CD4-positive, alpha-beta T cell treated with Interferon alpha-2 for 1 hour (primary cell): ENCODE data around the gene ZCCHC3.
A peak's percentile ranks its signal among the peaks of the same experiment; 100 is the strongest.

ENCODE experiments used
- DNase-seq, 2 donors: peaks; one replicate each; pipeline ENCODE4 v3.0.0-alpha.2; 2020 to 2022

The ZCCHC3 gene

DNA sequence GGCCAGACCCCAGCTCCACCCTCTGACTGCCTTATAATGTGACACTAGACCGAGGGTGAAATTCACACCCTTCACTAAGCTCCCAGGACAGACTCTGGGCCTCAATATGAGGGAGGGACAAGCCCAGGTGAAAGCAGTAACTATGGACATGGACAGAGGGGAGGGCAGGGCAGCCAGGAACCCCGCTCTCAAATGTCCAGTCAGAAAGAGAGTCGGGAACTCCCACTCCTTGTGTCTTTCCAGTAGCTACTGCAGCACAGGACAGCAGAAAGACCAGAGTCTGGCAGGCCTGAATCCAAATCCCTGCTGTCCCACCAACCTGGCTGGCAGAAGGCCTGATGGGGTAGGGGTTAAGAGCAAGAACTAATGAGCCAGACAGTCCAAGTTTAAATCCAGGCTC lies 13.2 kb upstream of the ZCCHC3 start:
- DNase-seq, result no peak

DNA sequence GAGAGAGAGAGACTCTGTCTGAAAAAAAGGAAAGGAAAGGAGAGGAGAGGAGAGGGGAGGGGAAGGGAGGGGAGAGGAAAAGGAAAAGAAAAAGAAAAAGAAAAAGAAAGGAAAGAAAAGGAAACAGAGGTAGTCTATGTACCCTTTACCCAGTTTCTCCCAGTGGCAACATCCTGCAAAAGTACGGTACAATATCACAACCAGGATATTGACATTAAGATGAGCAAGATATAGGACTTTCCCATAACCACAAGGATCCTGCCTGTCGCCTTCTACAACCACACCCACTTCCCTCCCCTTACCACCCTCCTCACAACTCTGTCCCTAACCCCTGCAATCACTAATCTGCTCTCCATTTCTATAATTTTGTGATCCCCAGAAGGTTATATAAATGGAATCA lies 10.9 kb upstream of the ZCCHC3 start:
- no peak for DNase-seq

DNA sequence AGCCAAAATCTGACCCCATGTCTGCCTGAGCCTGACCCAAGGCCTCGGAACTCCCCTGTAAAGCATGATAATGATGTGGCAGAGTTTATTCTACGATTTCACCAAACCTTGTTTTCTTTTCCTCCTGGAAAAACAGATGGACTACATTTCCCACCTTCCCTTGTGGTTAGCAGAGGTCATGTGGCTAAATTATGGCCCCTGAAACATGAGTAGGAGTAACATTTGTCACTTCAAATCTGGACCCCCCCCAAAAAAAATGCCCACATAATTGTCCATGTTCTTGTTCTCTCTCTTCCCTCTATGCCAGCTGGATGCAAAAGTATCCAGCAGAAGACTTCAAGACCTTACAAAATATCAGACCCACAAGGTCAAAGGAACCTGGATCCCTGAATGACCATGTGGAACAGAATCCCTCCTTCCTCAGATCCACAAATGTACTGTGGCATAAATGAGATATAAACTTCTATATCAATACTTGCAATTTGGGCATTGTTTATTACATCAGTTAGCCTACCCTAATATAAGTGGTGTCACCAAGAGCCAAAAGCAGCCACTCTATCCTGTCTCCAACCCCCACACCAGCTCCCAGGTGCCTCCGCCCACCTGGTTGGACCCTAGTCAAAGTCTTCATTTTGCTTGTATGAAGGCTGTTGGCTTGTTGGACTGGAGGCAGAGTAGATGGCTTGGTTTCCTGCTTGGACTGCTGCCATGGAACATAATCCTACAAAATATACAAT lies 8.2 kb upstream of the ZCCHC3 start:
- no peak for DNase-seq

DNA sequence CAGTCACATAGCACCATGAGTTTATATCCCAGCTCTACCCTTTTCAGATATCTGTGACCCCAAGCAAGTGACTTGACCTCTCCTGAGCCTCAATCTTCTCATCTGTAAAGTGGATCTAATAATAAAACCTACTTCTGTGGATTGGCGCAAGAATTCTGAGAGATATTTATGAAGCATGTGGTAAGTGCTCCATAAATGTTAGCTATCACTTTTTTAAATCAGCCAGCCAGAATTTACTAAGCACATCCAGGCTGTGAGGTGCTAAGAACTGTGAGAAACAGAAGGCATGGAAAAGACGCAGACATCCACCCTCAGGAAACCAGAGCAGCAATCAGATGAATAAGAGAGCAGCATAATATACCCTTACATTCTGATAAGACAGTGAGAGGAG lies 7.7 kb upstream of the ZCCHC3 start:
- DNase-seq, result no peak

DNA sequence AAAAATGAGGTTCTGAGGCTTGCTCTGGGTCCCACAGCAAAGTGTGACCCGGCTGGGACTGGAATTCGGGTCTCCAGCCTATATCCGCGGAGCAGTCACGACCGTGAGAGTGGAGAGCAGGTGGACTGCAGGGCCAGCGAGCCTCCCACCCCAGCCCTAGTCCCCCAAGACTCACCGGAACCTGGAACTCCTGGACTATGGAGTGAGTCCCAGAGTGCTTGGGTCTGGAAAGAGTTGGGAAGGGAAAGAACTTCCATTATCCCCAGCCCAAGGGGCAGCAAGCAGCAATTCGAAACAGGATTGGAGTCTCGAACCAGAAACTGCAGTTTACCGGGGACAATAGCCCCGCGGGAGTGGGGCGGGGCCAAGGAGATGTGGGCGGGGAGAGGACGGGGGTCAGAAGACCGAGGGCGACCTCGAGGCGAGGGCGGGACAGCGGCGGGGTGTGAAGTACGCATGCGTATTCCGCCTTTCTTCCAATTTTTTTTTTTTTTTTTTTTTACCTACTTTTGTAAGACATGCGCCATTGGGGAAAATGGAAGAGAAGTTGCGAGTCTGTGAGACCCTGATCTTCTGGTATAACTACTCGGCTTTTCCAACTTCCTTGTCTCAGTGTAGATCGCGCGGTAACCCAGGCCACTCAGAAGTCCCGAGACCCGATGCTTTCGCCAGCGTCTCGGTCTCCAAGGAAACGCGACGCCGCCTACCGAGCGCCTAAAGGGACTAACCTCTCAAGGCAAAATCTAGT lies 7.1 kb upstream of the ZCCHC3 start, which contains the start of gene C20orf96:
Gene C20orf96, minus strand, starts transcription at position 667 of the 748 bp plus-strand sequence. Its CDS starts 140 bp downstream, at position 527.
- DNase-seq, result peak; percentile 89 to 90

DNA sequence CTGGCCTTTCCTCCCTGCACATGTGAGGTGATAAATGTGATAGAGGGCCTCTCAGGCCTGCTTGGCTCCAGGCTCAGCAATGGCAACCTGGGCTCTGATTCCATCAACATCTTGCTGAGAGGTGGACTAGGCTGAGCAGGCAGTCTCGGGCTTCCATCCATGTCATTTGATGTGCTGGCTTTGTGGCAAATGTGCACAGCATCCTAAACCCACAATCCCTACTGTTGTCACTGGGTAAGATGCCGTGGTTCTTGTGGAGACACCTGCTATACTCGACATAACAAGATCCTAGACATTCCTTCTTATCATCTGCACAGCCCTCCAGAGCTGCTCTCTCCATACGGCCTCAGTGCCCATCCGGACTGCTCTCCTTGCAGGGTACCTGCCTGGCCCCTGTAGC lies 2.8 kb upstream of the ZCCHC3 start:
- no peak for DNase-seq

DNA sequence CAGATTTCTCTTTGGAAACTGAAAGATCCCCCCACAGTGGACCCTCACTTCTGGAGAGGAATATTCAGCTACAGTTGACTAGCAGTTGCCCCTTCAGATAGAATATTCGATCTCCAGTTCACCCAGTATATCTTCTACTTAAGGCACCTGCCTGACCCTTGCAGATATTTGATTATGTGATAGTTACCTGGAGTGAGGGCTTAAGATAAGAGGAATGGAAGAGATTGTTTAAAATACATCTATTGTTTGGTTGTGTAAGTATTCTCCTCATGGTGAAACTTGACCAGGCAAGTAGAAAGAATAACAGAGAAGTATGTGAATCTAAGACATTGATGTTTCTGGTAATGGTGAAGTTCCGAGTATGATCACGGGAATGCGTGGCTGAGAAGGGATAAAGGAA lies 1.6 kb upstream of the ZCCHC3 start:
- DNase-seq, result no peak

DNA sequence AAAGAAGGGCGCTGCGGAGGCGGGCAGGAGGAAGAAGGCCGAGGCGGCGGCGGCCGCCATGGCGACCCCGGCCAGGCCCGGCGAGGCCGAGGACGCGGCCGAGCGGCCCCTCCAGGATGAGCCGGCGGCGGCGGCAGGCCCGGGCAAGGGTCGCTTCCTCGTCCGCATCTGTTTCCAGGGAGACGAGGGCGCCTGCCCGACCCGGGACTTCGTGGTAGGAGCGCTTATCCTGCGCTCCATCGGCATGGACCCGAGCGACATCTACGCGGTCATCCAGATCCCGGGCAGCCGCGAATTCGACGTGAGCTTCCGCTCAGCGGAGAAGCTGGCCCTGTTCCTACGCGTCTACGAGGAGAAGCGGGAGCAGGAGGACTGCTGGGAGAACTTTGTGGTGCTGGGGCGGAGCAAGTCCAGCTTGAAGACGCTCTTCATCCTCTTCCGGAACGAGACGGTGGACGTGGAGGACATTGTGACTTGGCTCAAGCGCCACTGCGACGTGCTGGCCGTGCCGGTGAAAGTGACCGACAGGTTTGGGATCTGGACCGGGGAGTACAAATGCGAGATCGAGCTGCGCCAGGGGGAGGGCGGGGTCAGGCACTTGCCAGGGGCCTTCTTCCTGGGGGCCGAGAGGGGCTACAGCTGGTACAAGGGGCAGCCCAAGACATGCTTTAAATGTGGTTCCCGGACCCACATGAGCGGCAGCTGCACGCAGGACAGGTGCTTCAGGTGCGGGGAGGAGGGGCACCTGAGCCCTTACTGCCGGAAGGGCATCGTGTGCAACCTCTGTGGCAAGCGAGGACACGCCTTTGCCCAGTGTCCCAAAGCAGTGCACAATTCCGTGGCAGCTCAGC lies 780 bp downstream of the ZCCHC3 start:
- DNase-seq, result peak; percentile 31 to 58

DNA sequence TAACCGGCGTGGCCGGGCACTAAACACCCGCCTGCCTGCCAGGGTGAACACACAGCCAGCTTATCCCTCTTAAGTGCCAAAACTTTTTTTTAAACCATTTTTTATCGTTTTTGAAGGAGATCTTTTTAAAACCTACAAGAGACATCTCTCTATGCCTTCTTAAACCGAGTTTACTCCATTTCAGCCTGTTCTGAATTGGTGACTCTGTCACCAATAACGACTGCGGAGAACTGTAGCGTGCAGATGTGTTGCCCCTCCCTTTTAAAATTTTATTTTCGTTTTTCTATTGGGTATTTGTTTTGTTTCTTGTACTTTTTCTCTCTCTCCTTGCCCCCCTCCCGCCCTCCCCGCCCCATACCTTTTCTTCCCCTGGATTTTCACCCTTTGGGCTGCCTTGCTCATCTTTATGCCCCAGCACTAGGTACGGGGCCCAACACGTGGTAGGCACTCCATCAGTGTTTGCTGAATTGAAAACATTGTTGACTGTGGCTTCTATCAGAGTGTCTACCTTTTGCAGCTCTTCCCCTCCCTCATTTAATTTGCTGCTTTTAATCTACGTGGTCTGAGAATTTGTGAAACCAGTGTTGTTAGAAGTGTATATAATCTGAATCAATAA lies 1.5 kb downstream of the ZCCHC3 start:
- no peak for DNase-seq

DNA sequence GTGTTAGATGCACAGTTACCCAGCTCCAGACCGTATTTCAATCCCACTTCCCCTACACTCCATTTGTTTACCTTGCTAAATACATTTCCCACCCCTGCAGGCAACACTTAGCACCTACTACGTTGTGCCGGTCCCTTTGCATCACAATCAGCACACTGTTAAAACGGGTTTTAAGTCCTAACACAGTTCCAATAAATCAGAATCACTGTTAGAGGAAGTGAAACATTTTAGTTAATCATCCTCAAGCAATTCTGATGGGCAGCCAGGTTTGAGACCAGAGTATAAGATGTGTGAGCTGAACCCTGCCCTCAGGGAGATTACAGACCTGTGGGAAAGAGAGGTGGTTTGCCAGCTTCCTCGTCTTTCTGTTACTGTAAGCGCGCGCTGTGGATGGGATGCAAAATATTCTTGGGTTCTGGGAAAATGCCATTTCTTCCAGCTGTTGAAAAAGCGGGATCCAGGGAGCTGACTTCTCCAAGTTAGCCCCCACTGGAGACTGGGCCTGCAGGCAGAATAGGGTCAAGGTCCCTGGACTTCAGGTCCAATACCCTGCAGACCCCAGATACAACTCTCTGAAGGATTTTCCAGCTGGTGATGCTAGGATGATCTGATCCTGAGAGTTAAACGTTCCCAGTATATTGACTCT lies 3.1 kb downstream of the ZCCHC3 start:
- DNase-seq, result no peak

DNA sequence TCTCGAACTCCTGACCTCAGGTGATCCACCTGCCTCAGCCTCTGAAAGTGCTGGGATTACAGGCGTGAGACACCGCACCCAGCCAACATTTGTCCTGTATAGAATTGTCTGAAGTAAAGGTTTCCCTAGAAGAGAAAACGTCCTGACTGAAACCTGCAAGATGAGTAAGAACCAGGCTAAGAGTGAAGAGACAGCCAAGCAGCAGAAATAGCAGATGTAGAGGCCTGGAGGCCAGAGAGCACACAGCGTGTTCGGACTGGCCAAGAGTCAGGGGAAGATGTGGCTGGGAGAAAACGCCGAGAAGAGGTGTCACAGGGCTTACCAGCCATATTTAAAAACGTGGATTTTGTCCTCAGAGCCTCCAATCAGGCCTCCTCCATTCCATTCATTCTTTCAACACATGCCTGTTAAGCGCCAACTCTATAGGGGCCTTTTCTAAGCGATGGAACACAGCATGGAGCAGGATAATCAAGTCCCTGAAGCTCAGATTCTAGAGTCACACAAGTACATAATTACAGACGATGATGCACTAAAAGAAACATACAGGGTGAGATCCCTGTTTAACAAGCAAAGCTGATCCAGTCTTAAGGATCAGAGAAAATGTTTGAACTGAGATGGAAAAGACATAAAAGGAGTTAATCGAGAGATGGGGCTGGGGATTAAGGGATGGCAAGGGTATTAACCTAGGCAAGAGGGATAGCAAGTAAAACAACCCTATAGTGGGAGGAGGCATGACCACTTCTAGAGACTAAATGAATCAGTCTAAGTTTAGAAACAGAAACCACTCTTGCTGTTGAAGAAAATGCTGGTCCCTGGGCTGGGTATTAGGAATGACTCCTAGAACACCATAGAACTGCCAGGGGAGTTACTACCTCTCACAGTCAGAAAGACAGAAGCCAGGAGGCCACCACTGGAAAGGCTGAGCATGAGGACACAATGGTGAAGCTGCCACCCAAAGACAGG lies 4.8 kb downstream of the ZCCHC3 start:
- no peak for DNase-seq

DNA sequence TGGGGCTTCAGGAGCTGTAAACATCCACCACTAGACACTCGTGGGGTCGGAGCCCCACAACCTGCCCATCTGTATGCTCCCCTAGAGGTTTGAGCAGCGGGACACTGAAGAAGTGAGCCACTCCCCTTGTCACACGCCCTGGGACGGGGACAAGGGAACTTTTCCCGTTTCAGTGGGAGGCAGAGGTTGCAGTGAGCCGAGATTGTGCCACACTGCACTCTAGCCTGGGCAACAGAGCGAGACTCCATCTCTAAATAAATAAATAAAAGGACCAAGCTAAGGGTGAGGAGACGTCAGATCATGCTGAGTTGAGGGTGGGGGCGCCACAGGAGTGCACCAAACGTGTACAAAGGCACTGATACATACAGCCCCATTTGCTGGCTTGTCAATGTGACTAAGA lies 8.4 kb downstream of the ZCCHC3 start:
- DNase-seq, result no peak

DNA sequence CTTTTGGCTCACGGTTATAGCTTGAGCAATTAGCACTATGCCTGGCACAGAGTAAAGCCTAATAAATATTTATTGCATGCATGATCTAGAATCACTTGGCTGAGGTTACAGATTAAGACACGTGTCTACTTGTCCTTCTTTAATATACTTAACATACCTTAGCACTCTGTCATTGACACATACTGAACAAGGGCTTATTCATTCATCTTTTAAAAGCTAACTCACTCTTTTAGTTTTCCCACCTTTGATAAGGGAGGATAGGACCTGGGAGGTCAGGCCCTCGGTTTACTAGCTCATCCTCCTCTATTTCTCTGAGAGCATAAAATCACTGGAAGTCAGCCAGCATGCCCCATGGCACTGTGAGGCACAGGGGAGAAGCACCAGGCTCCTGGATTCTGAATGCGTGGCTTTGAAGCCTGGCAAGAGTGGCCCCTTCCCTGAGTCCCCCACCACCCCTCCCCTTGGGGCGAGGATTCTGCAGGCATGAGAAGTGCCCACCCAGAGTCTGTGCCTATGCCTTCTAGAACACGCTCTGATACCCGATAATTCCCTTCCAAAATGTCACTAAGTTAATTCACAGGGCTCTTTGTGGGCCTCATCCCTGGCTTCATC lies 11.2 kb downstream of the ZCCHC3 start:
- DNase-seq, result no peak

DNA sequence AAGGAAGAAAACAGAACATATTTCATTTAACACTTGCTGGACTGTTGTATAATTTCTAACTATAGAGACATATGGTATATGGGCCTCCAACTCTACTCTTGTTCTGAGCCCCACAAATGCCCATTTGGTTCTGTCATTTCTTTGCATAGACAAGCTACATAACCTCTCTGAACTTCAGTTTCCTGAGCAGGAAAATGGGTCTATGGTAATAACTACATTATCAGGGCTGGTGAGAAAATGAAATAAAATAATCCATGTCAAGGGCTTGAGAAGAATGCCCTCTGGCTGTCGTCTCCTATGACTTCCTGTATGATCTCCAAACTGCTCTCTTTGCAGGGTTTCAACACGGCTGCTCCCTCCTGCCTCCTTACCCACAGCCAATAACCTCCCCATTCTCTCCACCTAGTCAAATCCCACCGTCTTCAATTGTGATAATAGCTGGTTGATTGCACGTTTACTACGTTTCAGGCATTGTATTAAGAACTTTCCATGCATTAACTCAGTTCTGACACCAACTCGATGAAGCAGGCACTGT lies 12.0 kb downstream of the ZCCHC3 start:
- no peak for DNase-seq

DNA sequence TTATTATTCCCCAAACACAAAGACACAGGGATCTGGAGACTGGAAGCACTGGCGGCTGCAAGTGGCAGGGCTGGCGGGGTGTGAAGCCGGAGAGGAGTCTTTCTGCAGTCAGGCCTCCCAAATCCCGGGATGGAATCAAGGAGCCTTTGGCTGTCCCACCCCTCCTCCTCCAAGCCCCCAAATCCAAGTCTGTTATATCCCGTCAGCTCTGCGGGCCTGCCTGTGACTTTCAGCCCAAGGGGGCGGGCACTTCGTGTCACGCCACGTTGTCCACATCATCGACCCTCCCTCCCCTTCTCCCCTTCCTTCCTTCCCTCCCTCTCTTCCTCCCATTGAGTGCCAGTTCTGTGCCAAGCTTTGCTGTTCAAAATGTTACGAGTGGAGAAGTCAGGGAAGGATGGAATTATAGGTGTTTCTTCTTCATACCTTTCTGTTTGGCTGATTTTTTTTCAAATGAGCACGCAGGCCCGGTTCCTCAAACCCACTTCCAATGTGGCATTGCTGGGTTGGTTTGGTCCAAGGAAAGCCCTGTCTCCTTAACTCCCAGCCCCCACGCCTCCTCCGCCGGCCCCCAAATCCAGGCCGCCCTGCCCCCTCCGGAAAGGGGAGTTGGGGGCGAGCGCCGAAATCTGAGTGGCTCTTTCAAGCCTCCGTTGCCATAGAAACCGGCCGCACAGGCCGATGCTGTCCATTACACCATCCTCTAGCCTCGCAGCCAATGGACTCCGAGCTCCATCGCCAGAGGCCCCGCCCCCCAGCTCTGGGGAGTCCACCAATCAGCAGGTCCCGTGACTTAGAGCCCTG lies 12.7 kb downstream of the ZCCHC3 start:
- DNase-seq, result peak; percentile 82 to 91

DNA sequence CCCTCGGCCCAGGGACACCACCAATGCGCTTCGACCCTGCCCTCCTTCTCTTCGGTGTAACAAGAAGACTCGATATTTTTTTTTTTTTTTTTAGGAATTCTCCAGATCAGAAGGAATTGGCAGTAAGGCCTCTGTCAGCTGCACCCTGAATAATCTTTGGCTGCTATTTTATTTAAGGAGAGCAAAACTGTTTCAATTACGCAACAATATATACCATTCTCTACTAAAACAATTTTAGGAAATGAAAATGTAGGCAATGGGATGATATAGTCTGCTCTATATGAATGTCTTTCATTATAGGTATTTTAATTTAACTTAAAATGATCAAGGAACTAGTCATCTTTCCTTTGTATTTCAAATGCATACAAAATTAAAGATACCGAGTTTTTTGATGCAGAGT lies 13.3 kb downstream of the ZCCHC3 start:
- no peak for DNase-seq

DNA sequence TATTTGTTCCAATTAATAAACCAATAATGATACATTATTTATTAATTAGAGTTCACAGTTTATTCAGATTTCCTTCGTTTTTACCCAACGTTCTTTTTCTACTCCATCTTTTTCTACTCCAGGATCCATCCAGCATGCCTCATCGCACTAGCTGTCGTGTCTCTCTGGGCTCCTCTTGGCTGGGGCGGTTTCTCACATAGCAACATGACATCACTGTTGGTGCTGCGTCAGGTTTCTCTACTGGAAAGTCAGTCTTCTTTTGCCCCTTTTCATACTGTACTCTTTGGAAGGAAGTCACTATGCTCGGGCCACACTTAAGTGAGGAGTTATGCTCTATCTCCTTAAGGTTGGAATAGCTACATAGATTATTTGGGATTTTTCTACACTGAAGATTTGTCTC lies 14.2 kb downstream of the ZCCHC3 start:
- no peak for DNase-seq

DNA sequence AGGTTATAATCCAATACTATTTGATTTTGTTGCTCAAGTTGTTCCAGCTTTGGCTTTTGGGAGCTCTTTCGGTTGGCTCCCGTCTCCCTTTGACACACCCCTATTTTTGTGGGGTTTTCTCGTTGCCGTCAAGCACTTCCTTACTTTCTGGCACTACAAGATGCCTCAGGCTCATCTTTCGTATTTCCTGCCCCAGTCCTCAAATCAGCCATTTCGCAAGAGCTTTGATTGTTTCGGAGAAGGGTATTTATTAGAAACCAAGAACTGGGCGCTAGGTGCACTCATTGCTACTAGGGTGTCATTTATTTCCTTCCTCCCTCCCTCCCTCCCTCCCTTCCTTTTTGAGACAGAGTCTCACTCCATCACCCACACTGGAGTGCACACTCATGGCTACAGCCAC lies 14.7 kb downstream of the ZCCHC3 start:
- DNase-seq, result no peak

DNA sequence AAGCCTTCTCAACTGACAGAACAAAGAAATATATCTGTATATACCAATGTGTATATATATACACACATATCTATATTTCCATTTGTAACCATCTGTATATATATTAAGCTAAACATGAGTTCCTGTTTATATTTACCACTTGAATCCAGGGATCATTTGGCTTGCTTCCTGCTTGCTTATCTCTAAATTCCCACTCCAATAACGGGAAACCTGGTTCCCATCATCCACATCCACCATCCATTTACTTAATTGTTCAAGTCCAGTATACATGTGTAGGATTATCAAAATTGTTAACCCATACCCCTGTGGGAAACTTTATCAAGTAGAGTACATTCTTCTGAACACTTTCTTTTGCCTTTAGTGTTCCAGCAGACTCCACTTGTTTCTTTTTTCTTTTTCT lies 15.5 kb downstream of the ZCCHC3 start:
- no peak for DNase-seq

DNA sequence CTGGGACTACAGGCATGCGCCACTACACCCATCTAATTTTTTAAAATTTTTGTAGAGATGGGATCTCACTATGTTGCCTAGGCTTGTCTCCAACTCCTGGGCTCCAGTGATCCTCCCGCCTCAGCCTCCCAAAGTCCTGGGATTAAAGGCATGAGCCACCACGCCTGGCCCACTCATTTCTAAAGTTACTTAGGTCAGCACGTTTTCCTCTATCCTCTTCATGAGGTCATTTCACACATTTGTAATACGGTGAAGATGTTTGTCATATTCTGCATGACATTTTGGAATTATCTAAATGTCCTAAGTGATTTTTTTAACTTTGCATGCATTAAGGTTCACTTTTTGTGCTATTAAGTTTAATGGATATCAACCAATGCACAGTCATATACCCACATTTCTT lies 16.0 kb downstream of the ZCCHC3 start:
- no peak for DNase-seq
